HCT116 (cell line): ENCODE results near the gene KCNC1.

Experiments used
- ATF3 ChIP-seq: IDR thresholded peaks from 2 replicates; pipeline ENCODE4 v1.6.1; 2012
- CTCF ChIP-seq, 3 experiments: fragments of 200-600 bp in 1 of 3; sonication (generic) in 1 of 3; IDR thresholded peaks in 2 of 3; conservative IDR thresholded peaks in 1 of 3; 2 replicates each; pipeline ENCODE4 v1.5.1; 2012 to 2017; ENCODE audit warnings: low read depth in 2 of 3, low read length in 2 of 3, antibody characterized with exemption in 1 of 3, borderline replicate concordance in 1 of 3, control low read depth in 1 of 3, mild to moderate bottlenecking in 1 of 3, mixed read lengths in 1 of 3, mixed run types in 1 of 3, moderate library complexity in 1 of 3; ENCODE audit not compliant: insufficient read depth in 1 of 3
- ELF1 ChIP-seq: IDR thresholded peaks from 2 replicates; pipeline ENCODE4 v1.6.1; 2012; ENCODE audit warnings: low read depth, borderline replicate concordance
- POLR2AphosphoS5 ChIP-seq: IDR thresholded peaks from 2 replicates; pipeline ENCODE4 v1.6.1; 2011; ENCODE audit warnings: mild to moderate bottlenecking, low read depth, low read length, moderate library complexity
- SRF ChIP-seq: IDR thresholded peaks from 2 replicates; pipeline ENCODE4 v1.6.1; 2012; ENCODE audit warnings: low read depth

GRCh38 chr11:17703951-17704350 is 30.6 kb upstream of the KCNC1 start:
- TF ChIP-seq CTCF (IDR thresholded peaks at IDR 0.05 in 2 of 3, conservative IDR thresholded peaks at IDR 0.05 in 1 of 3; ENCODE audit: borderline replicate concordance in 1 of 3, insufficient read depth in 1 of 3, low read depth in 2 of 3, low read length in 2 of 3): no peak
- no peak for TF ChIP-seq POLR2AphosphoS5
- TF ChIP-seq ATF3: no peak
- TF ChIP-seq ELF1: no peak
- no peak for TF ChIP-seq SRF
